T-helper 9 cell (primary cell): ENCODE data around the gene AUTS2.

Experiments used
- DNase-seq: peaks from one replicate; pipeline ENCODE4 v3.0.0-alpha.2; 2020

Gene AUTS2

GRCh38 chr7:70292716-70293115, 694.4 kb downstream of the AUTS2 start:
- DNase-seq, result no peak

- no peak for DNase-seq
These were observed 696.1 kb downstream of the AUTS2 start for GRCh38 chr7:70294211-70294911.

- DNase-seq, result no peak
These were observed 700.7 kb downstream of the AUTS2 start for GRCh38 chr7:70298780-70299471.

DNA sequence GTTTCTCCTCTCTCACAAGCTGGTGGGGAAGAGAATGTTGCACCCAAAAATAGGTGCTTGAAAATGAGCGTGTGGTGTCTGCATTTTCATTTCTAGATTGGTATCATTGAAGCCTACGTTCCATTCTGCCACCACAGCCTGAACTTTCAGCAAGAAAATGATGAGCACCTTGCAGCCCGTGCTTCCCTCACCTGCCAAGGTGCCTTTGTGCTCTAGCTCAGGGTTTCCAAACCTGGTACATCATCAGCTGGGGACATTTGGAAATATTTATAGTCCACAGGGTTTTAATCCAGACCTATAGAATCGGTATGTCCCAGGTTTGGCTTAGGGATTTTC, 701.2 kb downstream of the AUTS2 start:
- DNase-seq, result no peak

DNA sequence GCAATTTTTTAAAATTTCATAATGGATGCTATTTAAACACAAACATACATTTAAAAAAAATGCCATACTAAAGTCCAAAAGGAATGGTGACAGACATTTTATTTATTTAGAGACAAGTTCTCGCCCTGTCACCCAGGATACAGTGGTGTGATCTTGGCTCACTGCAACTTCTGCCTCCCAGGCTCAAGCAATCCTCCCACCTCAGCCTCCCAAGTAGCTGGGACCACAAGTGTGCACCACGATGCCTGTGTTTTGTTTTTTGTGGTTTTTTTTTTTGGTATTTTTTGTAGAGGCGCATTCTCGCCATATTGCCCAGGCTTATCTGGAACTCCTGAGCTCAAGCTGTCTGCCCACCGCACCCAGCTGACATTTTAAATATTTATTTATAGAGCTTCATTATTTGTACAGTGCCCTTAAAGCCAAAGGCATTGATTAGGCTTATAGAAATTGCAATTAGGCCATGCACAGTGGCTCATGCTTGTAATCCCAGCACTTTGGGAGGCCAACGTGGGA, 703.5 kb downstream of the AUTS2 start:
- no peak for DNase-seq

GRCh38 chr7:70303309-70303708, 705.0 kb downstream of the AUTS2 start:
- DNase-seq, result no peak

DNA sequence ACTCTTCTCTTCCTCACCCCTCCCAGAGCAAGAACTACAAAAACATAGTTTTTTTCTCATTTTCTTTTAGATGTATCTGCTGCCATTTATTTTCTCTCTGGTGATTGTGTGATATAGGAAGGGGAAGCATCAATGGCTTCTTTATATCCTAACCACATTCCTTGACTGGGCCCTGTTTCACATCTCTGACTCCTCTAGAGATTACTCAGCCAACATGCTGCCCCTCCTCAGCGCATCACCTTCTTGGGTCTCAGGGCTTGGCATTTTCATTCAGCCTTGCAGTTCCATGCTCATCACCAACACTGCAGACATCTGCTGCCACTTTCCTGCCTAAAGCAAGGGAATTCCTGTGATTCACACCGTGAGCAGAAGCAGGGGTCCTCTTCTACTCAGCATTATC, 705.5 kb downstream of the AUTS2 start:
- no peak for DNase-seq

- DNase-seq, result no peak
These were observed 707.9 kb downstream of the AUTS2 start for GRCh38 chr7:70306173-70306572.

DNA sequence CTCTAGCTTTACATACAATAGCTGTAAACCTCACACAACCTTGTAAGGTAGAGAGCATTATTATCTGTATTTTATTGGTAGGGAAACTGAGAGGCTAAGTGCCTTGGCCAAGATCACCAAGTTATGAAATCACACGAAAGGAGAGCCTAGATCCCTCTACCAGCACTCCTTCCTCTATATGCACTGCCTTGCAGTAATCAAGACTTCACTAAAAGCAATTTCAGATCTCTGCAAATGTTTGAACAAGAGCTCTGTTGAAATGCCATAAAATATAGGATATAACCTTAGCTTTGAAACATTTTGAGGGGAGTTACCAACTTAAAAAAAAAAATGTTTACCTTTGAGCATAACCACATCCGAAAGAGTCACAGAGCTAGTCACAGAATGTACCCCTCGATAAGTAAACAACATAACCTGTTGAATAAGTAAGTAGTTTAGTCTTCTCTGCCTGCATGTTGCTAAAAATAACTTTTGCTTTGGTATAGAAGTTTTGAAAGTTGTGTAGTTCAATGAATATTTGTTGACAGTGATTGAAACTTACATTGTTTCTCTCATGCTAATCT, 709.4 kb downstream of the AUTS2 start:
- DNase-seq, result no peak

- DNase-seq, result no peak
These were observed 714.1 kb downstream of the AUTS2 start for GRCh38 chr7:70312336-70312735.

DNA sequence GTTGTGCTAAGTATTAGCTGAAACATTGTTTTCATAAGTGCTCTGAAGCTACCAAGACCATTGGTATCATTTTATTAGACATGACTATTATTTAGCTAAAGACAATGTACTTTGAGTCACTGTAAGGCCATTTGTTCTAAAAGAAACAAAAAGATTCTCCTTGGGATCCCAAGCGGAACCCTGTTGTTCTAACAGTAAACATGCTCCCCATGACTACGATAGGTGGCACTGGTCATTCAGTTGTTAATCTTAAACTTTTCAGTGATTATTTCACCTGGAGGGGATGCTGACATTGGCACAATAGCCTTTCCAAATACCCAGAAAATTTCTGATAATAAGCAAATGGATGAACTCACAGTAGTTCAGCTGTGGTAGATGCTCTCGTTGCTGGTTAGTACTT, 715.0 kb downstream of the AUTS2 start:
- DNase-seq, result no peak

DNA sequence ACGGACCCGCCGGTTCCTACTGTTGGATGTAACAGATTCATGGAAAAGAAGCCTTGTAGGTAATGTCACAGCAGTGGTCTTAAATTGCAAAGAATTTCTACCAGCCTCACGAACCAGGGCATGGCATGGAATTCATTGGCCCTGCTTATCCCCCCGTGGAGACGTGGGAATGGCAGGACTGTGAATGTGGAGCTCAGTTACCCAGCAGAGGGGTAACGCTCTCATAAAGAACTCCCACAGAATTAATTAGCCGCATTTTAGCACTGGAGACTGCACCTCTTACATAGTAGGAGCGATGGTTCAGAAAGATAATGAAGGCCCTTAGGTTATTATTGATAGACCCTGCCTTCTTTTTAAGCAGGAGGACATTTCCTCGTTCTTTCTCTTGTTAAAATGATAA, 715.4 kb downstream of the AUTS2 start:
- DNase-seq, result no peak

DNA sequence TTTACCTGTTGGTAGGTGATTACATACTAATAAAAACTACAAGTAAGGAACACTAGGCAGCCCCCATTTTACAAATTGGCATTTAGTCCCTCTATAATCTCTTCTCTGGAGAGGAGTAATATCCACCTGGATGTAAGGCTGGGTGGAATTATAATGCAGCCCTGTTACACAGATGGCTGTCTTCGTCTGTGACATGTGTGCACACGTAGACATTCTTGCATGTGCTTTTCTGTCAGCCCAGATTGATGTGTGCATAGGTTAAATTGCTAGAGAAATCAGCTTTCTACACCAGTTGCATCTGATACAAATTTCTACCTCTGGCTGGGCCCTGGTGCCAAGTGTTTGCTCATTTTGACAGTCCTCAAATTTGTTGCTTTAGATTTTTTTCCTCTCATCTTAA, 715.9 kb downstream of the AUTS2 start:
- DNase-seq, result no peak

GRCh38 chr7:70316745-70317144, 718.5 kb downstream of the AUTS2 start:
- peak; percentile 19 for DNase-seq

- DNase-seq, result no peak
These were observed 719.1 kb downstream of the AUTS2 start for GRCh38 chr7:70317356-70317755.

- no peak for DNase-seq
These were observed 720.2 kb downstream of the AUTS2 start for GRCh38 chr7:70318511-70318910.

GRCh38 chr7:70319057-70319456, 720.8 kb downstream of the AUTS2 start:
- DNase-seq, result no peak

GRCh38 chr7:70321016-70321590, 722.8 kb downstream of the AUTS2 start:
- DNase-seq, result no peak

GRCh38 chr7:70322856-70323255, 724.6 kb downstream of the AUTS2 start:
- no peak for DNase-seq

GRCh38 chr7:70325509-70326101, 727.3 kb downstream of the AUTS2 start:
- DNase-seq, result no peak

DNA sequence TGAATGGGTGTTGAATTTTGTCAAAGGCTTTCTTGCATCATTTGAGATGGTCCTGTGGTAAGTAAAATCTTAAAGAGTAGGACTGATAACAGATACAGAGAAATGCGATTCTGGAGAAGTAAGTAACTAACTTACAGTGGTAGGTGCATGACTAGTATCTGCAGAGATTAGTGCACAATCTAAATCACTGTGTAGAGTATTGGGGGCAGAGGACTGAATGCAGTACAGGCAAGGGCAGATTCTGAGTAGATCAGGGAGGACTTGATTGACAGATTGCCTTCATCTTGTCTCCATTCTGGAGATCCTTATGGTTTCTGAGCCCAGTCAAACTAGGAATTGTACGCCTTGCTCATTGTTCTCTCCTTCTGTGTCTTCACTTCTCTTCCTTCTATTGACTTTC, 736.0 kb downstream of the AUTS2 start:
- no peak for DNase-seq

- DNase-seq, result no peak
These were observed 736.6 kb downstream of the AUTS2 start for GRCh38 chr7:70334871-70335270.

- DNase-seq, result no peak
These were observed 738.3 kb downstream of the AUTS2 start for GRCh38 chr7:70336536-70336935.

- no peak for DNase-seq
These were observed 739.7 kb downstream of the AUTS2 start for GRCh38 chr7:70338015-70338414.
